Embryonic facial prominence (tissue), 1 donor: ENCODE results near the gene PPP1R37.
A peak's percentile ranks its signal among the peaks of the same experiment; 100 is the strongest.
"Not testable (repeated sequence)": the region's sequence is repeated elsewhere in the genome, so short reads cannot be mapped to it uniquely, and the experiment has no call there.

Experiments
- DNase-seq: peaks from one replicate; pipeline ENCODE4 v3.0.0-alpha.2; 2016; ENCODE audit errors: extremely low spot score

The PPP1R37 gene

GRCh38 chr19:45114116-45114515 is 21.1 kb downstream of the PPP1R37 start:
- no peak for DNase-seq

- no peak for DNase-seq
These were observed 23.0 kb downstream of the PPP1R37 start for GRCh38 chr19:45115809-45116615.

- no peak for DNase-seq
These were observed 24.2 kb downstream of the PPP1R37 start for GRCh38 chr19:45117167-45117594.

GRCh38 chr19:45117671-45118070 is 24.7 kb downstream of the PPP1R37 start:
- no peak for DNase-seq

GRCh38 chr19:45118106-45118505 is 25.1 kb downstream of the PPP1R37 start:
- DNase-seq = no peak

- DNase-seq = not testable (repeated sequence)
These were observed 25.8 kb downstream of the PPP1R37 start for GRCh38 chr19:45118591-45119355.

GRCh38 chr19:45119582-45119981 is 26.6 kb downstream of the PPP1R37 start:
- no peak for DNase-seq

GRCh38 chr19:45121827-45122345 is 28.9 kb downstream of the PPP1R37 start:
- DNase-seq = no peak

- DNase-seq = no peak
These were observed 29.9 kb downstream of the PPP1R37 start for GRCh38 chr19:45122832-45123231.

GRCh38 chr19:45123440-45123850 is 30.5 kb downstream of the PPP1R37 start:
- peak; percentile 29 for DNase-seq

- DNase-seq = no peak
These were observed 31.0 kb downstream of the PPP1R37 start for GRCh38 chr19:45124021-45124420.

- no peak for DNase-seq
These were observed 32.4 kb downstream of the PPP1R37 start for GRCh38 chr19:45125360-45125759.

- no peak for DNase-seq
These were observed 33.1 kb downstream of the PPP1R37 start for GRCh38 chr19:45125975-45126493.

GRCh38 chr19:45126654-45127053 is 33.7 kb downstream of the PPP1R37 start:
- no peak for DNase-seq

- DNase-seq = no peak
These were observed 35.2 kb downstream of the PPP1R37 start for GRCh38 chr19:45128146-45128545.

- DNase-seq = no peak
These were observed 35.8 kb downstream of the PPP1R37 start for GRCh38 chr19:45128806-45129205.

GRCh38 chr19:45130236-45130635 is 37.3 kb downstream of the PPP1R37 start:
- DNase-seq = no peak

- DNase-seq = no peak
These were observed 38.1 kb downstream of the PPP1R37 start for GRCh38 chr19:45130888-45131615.

GRCh38 chr19:45133661-45134060 is 40.7 kb downstream of the PPP1R37 start:
- DNase-seq = no peak

GRCh38 chr19:45135176-45135885 is 42.4 kb downstream of the PPP1R37 start:
- no peak for DNase-seq

- no peak for DNase-seq
These were observed 43.7 kb downstream of the PPP1R37 start for GRCh38 chr19:45136507-45137178.
